Activated CD4-positive, alpha-beta T cell treated with anti-CD3 and anti-CD28 coated beads, Interleukin-2, amount 50 U/mL, for 1 hour (primary cell): ENCODE measurements around the gene LIPI.
"Not testable (repeated sequence)": the region's sequence is repeated elsewhere in the genome, so short reads cannot be mapped to it uniquely, and the experiment has no call there.

Source experiments
- DNase-seq: peaks from one replicate; pipeline ENCODE4 v3.0.0-alpha.2; 2020

The LIPI gene

DNA sequence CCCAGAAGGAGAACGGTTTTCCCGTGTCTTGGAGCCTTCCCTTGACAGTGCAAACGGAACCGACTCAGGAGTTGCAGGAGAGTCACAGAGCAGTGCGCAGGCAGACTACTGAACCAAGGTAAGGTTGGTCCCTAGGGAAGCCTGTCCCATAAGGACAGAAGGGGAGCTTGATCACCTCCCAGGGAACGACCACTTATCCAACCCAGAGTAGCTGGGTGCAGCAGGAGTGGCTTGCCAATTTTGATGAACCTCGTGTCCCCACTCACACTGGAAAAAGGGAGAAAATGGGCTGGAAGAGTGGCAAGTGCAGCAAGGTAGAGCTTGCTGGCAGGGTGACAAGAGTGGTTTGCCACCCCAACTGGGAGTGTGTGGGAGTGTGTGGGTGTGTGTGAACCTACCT lies 95.1 kb downstream of the LIPI start:
- DNase-seq = no peak

DNA sequence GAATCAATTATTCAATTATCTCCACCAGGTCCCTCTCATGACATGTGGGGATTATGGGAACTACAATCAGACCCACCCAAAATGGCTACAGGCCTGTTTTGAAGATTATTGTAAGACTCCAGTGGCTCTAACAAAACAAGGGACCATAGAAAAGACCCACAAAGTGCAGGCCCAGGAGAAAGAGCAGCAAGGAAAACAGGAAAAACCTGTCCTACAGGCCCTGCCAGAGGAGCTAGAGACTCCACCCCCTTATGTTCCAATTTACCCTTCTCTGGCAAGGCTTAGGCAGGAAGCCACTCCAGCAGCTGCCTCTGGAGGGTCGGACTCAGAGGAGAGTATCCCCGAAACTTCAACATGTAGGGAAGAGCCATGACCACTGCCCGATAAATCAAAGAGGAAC lies 96.5 kb downstream of the LIPI start:
- DNase-seq = no peak

DNA sequence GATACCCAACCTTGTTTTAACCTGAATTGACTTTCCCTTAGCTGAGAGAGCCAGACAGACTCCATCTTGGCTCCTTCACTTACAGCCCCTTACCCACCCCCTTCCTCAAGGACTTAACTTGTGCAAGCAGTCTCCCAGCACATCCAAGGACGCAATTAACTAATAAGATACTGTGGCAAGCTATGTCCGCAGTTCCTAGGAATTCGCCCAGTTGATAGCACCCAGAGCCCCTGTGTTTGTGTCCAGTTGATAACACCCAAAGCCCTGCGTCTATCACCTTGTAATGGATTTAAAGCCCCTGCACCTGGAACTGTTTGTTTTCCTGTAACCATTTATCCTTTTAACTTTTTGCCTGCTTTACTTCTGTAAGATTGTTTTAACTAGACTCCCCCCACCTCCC lies 106.2 kb downstream of the LIPI start:
- DNase-seq = not testable (repeated sequence)

DNA sequence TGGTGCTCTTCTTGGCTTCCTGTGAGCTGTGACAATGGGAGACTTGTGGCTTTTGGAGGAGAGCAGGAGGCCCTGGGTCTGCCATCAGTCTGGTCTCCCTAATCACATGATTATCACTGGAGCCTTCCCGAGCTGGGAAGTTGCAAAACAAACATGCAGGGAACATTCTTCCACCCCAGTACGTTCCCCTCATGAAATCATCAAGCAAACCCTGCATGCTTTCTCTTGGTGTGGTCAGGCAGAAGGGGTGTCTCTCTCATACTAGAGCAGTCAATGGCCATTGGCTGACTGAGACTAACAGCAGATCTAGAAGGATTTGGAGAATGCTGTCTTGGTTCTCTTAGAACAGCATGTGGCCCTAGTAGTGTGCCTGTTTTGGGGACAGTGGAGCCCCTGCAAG lies 111.2 kb downstream of the LIPI start:
- no peak for DNase-seq

DNA sequence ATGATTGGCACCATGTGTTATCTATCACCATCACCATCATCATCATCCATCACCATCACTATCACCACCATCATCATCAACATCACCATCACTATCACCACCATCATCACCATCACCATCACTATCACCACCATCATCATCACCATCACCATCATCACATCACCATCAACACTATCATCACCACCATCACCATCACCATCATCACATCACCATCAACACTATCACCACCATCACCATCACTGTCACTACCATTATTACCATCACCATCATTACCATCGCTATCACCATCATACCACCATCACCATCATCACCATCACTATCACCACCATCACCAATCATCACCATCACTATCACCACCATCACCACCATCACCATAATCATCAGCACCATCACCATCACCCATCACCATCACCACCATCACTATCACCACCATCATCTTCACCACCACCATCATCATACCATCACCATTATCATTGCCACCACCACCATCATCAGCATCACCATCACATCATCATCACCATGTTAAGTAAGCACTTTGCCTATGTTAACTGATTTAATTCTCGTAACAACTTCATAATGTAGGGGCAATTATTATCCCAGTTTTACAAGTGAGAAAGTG lies 112.8 kb downstream of the LIPI start:
- no peak for DNase-seq

DNA sequence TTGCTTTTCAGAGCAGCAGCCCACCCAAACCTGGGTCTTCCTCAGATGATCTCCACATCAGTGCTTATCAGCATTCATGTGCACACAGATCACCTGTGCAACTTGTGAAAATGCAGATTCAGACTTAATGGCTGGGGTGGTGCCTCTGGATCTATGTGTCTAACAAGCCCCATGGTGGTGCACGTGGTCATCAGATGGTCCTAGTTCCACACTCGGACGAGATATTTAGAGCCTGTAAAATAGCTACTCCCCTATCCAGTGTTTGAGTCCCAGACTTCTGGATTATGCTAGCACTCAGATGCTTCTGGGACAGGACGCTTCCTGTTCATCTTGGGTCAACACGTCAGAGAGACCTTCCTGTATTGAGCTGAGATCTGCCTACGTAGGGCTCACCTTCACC lies 114.2 kb downstream of the LIPI start:
- no peak for DNase-seq

DNA sequence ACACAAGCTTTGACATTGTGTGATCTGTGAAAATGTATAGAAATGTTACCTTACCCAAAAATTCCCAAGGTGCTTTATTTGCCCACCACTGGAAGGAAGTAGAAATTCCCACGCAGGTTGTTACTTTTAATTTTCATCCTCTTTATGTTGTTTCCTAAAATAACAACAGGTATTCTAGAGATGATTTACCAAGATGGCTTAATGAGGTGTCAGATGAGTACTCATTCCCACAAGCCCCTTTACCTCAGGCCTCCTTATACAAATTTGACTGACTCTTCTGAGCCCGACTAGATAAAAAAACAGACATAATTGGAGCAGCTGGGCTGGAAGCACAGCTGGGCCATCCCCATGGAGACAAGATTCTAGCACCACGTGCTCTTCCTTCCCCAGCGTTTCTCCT lies 114.6 kb downstream of the LIPI start:
- no peak for DNase-seq

DNA sequence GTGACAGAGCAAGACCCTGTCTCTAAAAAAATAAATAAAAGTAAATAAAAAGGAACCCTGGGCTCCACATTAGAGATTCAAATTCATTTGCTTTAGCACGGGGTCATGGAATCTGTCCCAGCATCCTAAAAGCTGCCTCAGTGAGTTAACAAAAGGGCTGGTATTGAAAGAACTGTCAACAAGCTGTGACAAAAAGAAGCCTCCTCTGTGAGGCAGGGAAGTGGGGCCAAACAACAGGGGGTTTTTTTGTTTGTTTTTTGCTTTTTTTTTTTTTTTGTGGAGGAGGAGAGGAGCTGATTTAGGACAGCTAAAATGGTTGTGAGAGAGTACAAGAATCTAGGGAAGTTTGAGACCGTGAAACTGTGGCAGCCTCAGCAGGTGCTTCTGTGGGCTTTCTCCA lies 115.7 kb downstream of the LIPI start:
- DNase-seq = no peak

DNA sequence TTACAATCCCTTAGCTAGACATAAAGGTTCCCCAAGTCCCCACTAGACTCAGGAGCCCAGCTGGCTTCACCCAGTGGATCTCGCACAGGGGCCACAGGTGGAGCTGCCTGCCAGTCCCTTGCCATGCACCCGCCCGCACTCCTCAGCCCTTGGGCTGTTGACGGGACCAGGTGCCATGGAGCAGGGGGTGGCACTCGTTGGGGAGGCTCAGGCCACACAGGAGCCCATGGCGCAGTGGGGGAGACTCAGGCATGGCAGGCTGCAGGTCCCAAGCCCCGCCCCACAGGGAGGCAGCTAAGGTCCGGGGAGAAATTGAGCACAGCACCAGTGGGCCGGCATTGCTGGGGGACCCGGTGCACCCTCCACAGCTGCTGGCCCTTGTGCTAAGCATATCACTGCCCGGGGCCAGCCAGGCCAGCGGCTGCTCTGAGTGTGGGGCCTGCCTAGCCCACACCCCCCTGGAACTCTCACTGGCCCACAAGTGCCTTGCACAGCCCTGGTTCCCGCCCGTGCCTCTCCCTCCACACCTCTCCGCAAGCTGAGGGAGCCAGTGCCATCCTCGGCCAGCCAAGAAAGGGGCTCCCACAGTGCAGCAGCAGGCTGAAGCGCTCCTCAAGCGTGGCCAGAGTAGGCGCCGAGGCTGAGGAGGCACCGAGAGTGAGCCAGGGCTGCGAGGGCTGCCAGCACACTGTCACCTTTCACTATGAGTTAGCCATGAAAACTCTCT lies 117.8 kb downstream of the LIPI start:
- no peak for DNase-seq

DNA sequence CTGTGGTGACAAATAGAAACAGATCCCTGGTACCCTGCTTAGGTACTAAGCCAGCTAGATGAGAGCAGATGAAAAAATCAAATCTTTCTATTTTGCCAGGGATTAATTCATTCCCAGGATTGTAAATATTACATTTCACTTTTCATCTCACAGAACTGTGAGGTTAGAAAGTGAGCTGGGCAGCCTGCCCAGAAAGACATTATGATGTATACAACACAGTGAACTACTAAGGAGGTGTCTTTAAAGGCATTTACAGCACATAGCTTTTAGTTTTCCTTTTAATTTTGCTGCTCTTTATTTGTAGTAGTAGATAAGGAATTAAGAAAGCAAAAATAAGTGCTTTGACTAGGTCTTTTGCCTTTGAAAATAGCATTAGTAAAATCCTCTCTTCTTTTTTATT lies 120.6 kb downstream of the LIPI start:
- DNase-seq = not testable (repeated sequence)

DNA sequence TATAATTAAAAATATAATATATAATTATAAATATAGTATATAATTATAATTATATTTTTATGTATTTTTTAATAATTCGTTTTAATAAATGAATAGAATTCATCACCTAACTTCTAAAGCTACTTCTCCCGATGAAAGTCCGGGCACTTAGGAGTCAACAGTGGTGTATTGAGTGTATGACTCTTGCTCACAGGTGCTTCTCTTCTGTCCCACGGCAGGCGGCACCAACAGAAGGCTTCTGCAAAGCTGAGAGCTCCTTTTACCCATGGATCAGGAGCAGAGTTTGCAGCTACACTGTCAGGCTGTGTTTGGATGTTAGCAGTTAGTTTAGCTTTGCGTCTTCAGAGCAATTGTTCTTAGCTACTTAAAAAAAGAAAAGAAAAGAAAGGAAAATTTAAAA lies 122.4 kb downstream of the LIPI start:
- DNase-seq = no peak

DNA sequence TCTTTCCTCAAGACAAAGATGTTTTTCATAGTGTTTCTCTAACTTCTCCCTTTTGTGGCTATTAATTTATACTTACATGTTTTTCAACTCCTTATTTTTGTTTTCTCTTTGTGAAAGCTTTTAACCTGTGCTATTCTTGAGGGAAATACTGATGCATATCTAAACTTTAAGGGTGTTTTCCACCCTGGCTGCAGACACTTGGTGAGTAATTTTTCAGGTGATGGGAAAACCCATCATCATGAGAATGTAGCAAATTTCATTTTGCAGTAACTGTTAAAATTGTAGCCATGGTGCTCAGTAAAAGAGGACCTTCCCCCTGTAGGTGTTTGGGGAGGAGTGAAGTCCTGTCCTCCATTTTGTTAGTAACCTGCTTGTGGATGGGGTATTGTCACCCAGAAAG lies 124.2 kb downstream of the LIPI start:
- DNase-seq = no peak

DNA sequence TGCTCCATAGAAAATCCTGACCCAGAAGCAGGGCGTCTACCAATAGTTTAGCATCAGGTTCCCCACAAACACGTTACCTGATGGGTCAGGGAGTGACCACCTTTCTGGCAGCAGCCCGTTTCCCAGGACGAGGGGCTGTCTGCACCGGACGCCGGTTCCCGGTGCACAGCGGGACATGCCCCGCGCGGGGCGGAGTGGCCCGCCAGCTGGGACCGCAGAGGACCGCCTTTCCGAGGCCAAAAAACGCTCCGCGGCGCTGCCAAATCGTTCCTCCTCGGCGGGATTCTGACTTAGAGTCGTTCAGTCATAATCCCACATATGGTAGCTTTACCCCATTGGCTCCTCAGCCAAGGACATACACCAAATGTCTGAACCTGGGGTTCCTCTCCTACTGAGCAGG lies 126.1 kb downstream of the LIPI start:
- DNase-seq = no peak

DNA sequence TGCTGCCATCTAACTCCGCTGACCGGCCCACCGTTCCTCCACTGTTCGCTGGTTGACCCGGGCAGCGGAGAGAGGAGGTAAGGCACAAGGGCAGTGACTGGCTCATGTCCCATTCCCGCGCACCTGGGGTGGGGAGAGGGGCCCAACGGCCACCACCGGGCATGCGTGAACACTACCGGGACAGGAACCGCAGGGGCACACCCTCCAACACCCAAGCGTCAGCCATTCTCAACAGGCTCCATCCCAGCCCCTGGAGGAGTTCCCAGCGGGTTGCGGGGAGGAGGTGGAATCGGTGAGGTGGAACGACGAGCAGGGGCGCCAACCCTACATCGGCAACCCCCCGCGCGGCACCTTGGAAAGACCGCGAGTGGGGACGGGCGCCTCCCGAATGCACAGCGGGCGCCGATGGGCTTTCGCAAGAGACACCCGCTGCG lies 126.7 kb downstream of the LIPI start:
- no peak for DNase-seq

DNA sequence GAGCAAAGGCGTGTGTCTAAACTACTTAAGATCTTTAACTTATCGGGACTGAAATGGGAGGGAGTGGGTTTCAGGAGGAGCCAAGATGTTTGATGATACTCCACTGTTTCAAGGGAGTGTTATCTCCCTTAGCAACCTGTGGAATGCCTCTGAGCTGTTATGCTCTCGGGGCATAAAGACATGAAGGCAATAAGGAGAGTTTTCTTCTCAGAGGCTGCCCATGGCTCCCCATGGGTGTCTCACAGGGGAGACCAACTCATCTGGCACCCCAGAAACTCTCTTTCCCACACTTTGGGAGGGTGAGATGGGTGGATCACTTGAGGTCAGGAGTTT lies 130.0 kb downstream of the LIPI start:
- DNase-seq = no peak

DNA sequence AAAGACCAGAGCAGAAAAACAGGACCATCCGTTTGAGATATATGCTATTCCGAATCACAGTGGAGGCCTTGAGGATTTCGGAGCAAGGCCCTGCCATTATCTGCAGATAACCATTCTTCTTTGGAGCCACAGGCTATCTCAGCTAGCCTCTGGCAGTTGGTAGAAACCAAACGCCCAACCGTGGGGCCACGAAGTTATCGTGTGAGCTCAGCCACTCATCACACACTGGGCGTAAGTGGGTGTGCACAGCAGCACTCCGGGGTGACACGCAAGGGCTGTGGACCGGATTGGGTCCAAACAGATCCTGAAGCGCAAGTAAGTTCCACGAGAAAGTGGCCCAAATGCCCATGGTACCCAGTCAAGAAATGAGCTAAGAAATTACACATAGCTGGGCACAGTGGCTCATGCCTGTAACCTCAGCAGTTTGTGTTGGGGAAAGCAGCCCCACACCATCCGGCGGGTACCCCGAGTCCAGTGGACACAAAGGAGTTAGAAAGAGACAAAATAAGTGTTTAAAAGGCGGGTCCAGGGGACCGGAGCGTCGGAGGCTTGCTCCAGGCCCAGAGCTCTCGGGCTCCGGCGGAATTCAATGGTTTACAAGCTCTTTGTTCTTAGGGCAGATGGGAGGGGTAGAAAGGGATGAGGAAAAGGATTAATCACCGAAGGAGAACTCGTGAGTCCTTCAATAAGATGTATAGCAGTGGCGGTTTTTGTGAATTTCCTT lies 130.6 kb downstream of the LIPI start:
- DNase-seq = no peak

DNA sequence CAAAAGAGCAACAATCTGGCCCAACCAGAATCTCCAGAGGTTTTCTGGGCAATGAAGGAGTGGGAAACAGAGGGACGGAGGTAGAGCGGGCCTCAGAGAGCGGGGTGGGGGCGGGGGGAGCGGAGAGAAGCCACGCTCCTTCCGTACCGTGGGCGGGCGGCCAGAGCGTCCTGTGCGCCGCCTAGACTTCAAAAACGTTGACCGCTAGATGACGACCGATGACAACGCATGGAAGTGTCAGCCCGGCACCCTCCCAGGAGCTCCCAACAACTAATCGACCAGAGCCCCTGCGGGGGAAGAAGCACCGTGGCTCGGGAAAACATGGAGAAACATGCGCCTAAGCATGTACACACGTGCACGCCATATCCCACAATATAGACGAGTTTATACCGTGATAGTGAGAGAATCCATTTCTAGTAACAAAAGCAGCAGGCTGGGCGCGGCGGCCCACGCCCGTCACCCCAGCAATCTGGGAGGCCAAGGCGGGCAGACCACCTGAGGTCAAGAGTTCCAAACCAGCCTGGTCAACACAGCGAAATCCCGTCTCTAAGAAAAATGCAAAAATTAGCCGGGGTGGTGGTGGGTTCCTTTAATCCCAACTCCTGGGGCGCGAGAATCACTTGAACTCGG lies 131.9 kb downstream of the LIPI start:
- DNase-seq = no peak

DNA sequence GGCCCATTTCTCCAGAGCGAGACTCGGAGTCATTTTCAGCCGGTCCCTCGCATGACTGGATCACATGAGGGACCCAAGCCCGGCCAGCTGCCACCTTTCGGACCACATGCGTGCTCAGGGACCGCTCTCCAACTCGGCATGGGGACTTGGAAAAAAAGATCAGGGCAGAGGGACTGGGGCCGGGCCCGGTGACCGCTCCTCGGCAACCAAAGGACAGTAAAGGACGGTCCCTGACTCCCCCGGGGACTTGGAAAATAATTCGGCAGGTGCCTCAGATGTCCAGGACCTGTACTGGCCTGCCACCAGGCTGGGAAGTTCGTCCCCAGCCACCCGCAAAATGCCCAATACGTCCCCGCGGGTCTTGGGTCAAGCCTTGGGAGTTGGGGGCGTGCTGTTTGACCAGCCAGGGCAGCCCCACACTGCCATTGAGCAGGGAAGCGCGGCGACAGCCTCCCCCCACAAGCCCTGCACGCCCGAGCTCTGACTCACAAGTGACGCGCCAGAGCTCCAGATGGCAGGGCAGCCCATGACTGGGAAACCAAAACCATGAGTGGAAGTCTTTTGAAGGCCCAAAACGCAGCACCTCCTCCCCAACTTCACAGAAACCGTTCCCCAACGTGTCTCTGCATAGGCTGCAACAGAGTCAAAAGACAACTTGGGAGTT lies 134.5 kb downstream of the LIPI start:
- DNase-seq = no peak

DNA sequence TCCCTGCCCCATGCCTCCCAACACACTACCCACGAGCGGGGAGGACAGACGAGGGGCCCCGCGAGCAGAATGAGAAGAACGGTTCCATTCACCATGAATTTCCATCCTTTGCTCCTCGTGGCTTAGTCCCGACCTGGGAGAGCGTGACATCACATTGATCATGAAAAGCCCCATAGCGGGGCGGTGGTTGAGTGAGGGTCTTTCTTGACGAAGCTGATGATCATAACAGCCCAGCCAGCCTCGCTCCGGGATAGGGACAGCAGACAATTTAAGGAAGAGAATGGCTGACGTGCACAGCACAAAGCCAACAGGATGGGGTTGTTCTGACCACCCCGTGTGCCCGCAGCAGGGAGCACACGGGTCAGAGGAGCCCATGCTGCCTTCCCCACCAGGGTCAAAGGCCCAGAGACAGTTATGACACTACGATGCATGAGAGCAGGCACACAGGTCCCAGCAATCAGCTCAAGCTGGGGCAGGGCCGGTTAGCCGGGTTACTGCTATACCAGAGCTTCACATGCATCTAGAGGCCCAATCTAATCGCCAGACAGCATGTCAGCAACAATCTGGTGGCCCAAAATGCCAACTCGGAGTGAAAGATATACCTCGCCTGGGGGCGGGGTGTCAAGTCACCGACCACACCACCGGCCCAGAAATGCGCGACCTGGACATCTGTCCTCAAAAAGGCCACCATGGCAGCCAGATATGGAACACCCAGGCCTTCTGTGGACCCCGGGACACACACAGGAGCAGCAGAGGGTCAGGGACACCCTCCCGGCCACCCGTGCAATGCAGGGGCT lies 135.2 kb downstream of the LIPI start:
- DNase-seq = no peak

DNA sequence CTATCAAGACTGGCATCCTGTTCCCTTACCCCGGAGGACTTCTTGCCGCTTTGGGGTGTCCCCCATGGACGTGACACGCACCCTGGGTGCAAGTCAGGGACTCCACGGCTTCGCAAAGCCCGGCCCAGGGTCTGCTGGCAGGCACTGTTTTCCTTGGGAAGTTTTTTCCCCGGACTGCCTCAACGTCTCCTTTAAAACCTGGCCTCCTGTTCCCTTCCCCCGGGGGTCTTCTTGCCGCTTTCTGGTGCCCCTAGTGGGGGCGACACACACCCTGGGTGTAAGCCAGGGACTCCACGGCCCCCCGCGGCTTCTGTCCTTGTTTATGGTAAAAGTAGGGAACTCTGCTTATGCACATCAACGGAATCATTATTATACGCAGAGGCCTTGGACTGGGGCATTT lies 136.6 kb downstream of the LIPI start:
- DNase-seq = no peak

DNA sequence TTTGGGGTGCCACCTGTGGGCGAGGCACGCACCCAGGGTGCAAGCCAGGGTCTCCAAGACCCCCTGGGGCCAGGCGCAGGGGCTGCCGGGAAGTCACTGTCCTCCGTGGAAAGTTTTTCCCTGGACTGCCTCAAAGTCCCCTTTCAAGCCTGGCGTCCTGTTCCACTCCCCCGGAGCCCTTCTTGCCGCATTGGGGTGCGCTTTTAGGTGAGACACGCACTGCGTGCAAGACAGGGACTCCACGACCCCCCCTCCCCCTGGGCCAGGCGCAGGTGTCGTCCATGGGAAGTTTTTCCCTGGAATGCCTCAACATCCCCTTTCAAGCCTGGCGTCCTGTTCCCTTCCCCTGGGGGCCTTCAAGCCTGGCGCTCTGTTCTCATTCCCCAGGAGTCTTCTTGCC lies 137.1 kb downstream of the LIPI start:
- DNase-seq = no peak

DNA sequence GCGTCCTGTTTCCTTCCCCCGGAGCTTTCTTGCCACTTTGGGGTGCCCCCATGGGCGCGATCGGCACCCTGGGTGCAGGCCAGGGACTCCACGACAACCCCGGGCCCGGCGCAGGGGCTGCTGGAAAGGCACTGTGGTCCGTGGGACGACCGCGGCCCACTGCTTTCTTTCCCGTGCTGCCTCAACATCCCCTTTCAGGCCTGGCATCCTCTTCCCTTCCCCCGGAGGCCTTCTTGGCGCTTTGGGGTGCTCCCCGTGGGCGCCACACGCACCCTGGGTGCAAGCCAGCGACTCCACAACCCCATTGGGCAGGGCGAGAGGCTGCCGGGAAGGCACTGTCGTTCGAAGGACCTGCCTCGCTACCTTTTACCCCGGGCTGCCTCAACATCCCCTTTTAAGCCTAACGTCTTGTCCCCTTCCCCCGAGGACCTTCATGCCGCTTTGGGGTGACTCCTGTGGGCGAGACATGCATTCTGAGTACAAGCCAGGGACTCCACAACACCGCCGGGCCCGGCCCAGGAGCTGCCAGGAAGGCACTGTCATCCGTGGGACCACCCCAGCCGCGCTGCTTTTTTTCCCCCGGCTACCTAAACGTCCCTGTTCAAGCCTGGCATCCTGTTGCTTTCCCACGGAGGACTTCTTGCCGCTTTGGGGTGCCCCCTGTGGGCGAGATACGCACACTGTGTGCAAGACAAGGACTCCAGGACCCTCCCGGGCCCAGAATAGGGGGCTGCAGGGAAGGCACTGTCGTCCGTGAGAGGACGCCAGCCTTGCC lies 137.8 kb downstream of the LIPI start:
- DNase-seq = no peak
